Measurements from ENCODE around the gene ERC2. TPM values are rescaled to one million over a fixed set of nuclear protein-coding genes. Genes with fewer than 3 reads are reported as not detected.

Gene ERC2
- total and polyA plus RNA-seq, 11 donors, result 0.16 to 3.8 (median 1.6) TPM

GRCh38 chr3:55792742-55793141, 675.5 kb downstream of the ERC2 start:
- no peak for DNase-seq
- intact Hi-C loops (cut with DNase I), result no loop called here

GRCh38 chr3:55792009-55792408, 676.3 kb downstream of the ERC2 start:
- no peak for DNase-seq
- Histone ChIP-seq H3K4me1 (no peaks in the 10 kb centered on the region), H3K9me3 (no peaks in the 10 kb centered on the region), H3K4me3 (no peak overlapping the region), H3K27ac (no peak overlapping the region), H3K36me3 (no peaks in the 10 kb centered on the region), H3K27me3 (peaks cover 0 to 9% (median 0%) of the 10 kb centered on the region in 9 donors)
- ATAC-seq, result no peak
- 79 to 90% (median 87%) methylated on average over 1 of the region's 1 CpG for WGBS, 4 donors
- intact Hi-C loops (cut with DNase I), result no loop called here
- TF ChIP-seq CTCF (IDR thresholded peaks at IDR 0.05), result no peak
- no peak for TF ChIP-seq POLR2A (IDR thresholded peaks at IDR 0.05)

More at GRCh38 chr3:55792742-55793141, 675.5 kb downstream of the ERC2 start:
- ATAC-seq, result no peak
- Histone ChIP-seq H3K4me1 (no peaks in the 10 kb centered on the region), H3K4me3 (no peak overlapping the region), H3K9me3 (peaks cover 0 to under 1% (median 0%) of the 10 kb centered on the region in 12 donors), H3K27ac (no peak overlapping the region), H3K27me3 (peaks cover 0 to 7% (median 0%) of the 10 kb centered on the region in 9 donors), H3K36me3 (no peaks in the 10 kb centered on the region)
- TF ChIP-seq POLR2A (IDR thresholded peaks at IDR 0.05), result no peak
- TF ChIP-seq CTCF (IDR thresholded peaks at IDR 0.05), result no peak
- WGBS, 4 donors, result 86 to 90% (median 87%) methylated on average over 2 of the region's 2 CpGs

GRCh38 chr3:55790596-55791350, 677.5 kb downstream of the ERC2 start:
- no peak for DNase-seq
- no peaks in the 10 kb centered on the region for H3K4me1 ChIP-seq
- intact Hi-C loops (cut with DNase I), result no loop called here
- WGBS, 4 donors, result 78 to 91% (median 89%) methylated on average over 3 of the region's 3 CpGs
- no peak overlapping the region for H3K27ac ChIP-seq
- TF ChIP-seq POLR2A (IDR thresholded peaks at IDR 0.05), result no peak
- TF ChIP-seq CTCF (IDR thresholded peaks at IDR 0.05), result no peak
- H3K4me3 ChIP-seq, result no peak overlapping the region
- peaks cover 0 to 14% (median 0%) of the 10 kb centered on the region in 9 donors for H3K27me3 ChIP-seq
- no peaks in the 10 kb centered on the region for H3K9me3 ChIP-seq
- H3K36me3 ChIP-seq, result no peaks in the 10 kb centered on the region
- no peak for ATAC-seq

- WGBS, 4 donors, result 62 to 70% (median 66%) methylated on average over 2 of the region's 2 CpGs
- no peaks in the 10 kb centered on the region for H3K9me3 ChIP-seq
- ATAC-seq, result no peak
- no peaks in the 10 kb centered on the region for H3K4me1 ChIP-seq
- no peak for DNase-seq
- TF ChIP-seq POLR2A (IDR thresholded peaks at IDR 0.05) (no peak), CTCF (IDR thresholded peaks at IDR 0.05) (no peak)
- no peaks in the 10 kb centered on the region for H3K36me3 ChIP-seq
- H3K4me3 ChIP-seq, result no peak overlapping the region
- H3K27ac ChIP-seq, result no peak overlapping the region
- intact Hi-C loops (cut with DNase I), result no loop called here
- H3K27me3 ChIP-seq, result peaks cover 0 to 14% (median 0%) of the 10 kb centered on the region in 9 donors
Measured at GRCh38 chr3:55789516-55789915, 678.8 kb downstream of the ERC2 start.

Data from heart left ventricle (tissue), 16 donors.